Body of pancreas (tissue), 4 donors: ENCODE results near the gene MRM2.

Experiments used
- CTCF ChIP-seq, 7 experiments: fragments of 450-650 bp in 4 of 7; fragments of 200-600 bp in 3 of 7; sonication (generic) in 3 of 7; IDR thresholded peaks; one replicate each; pipeline ENCODE4 v1.5.1; 2016 to 2019; ENCODE audit warnings: antibody characterized with exemption in 7 of 7
- POLR2A ChIP-seq, 3 donors: fragments of 450-650 bp; IDR thresholded peaks; one replicate each; pipeline ENCODE4 v1.6.1; 2016; ENCODE audit warnings: antibody characterized with exemption in 3 of 3, mild to moderate bottlenecking in 2 of 3

- TF ChIP-seq CTCF (IDR thresholded peaks at IDR 0.05) (no peak), POLR2A (IDR thresholded peaks at IDR 0.05) (no peak)
Measured at GRCh38 chr7:2218444-2218785, 23.6 kb downstream of the MRM2 start.
